RWPE1 (cell line): ENCODE data around the gene OGFOD2.

Experiments used
- CTCF ChIA-PET: fragments of 350-600 bp; sonication (Branson Sonifier 250); formaldehyde crosslinking; extraction: SDS; loops from one replicate; lab custom pipeline; 2021; lab: Yijun Ruan, JAX
- POLR2A ChIA-PET: fragments of 400-600 bp; formaldehyde crosslinking; extraction: SDS; loops from one replicate; lab custom pipeline; 2020; ENCODE audit warnings: antibody characterized with exemption; ENCODE audit not compliant: low non-redundant PET; lab: Yijun Ruan, JAX
- DNase-seq: peaks from one replicate; pipeline ENCODE4 v3.0.0; 2012; ENCODE audit warnings: low spot score
- H3K27ac ChIP-seq: fragments of 450-650 bp; 2 replicates; pipeline ENCODE4 v1.5.1; 2017
- CTCF ChIP-seq: fragments of 450-650 bp; conservative IDR thresholded peaks from 2 replicates; pipeline ENCODE4 v1.5.1; 2017; ENCODE audit warnings: low read depth, mild to moderate bottlenecking

The OGFOD2 gene

GRCh38 chr12:123022846-123023245 is 47.8 kb downstream of the OGFOD2 start:
- H3K27ac ChIP-seq, result no peak overlapping the region
- ChIA-PET CTCF (no interaction called here), POLR2A (no interaction called here)
- DNase-seq, result no peak
- no peak for TF ChIP-seq CTCF

GRCh38 chr12:123024819-123025391 is 49.9 kb downstream of the OGFOD2 start:
- H3K27ac ChIP-seq, result no peak overlapping the region
- POLR2A ChIA-PET, result no interaction called here
- CTCF ChIA-PET, result no interaction called here
- no peak for TF ChIP-seq CTCF
- DNase-seq, result no peak

GRCh38 chr12:123026094-123026853 is 51.2 kb downstream of the OGFOD2 start:
- TF ChIP-seq CTCF, result no peak
- H3K27ac ChIP-seq, result no peak overlapping the region
- ChIA-PET POLR2A (no interaction called here), CTCF (no interaction called here)
- no peak for DNase-seq

- H3K27ac ChIP-seq, result no peak overlapping the region
- ChIA-PET CTCF (interaction anchor here (0.6 to 1.1 kb wide), 2 partner anchors 16 to 32 kb away, joined by 3 read pairs; no protein-coding TSS in a partner anchor), POLR2A (no interaction called here)
- TF ChIP-seq CTCF, result no peak
- DNase-seq, result no peak
Observed at GRCh38 chr12:123027726-123028445, 52.8 kb downstream of the OGFOD2 start.

- TF ChIP-seq CTCF, result no peak
- POLR2A ChIA-PET, result no interaction called here
- CTCF ChIA-PET, result interaction anchor here (0.5 to 1.1 kb wide), 3 partner anchors 16 to 204 kb away, joined by 3 read pairs; no protein-coding TSS in a partner anchor
- DNase-seq, result no peak
- no peak overlapping the region for H3K27ac ChIP-seq
Observed at GRCh38 chr12:123028475-123028874, 53.4 kb downstream of the OGFOD2 start.

GRCh38 chr12:123029550-123029949 is 54.5 kb downstream of the OGFOD2 start:
- CTCF ChIA-PET, result interaction anchor here (0.6 kb wide), 1 partner anchor 795 kb away, joined by 3 read pairs; no protein-coding TSS in a partner anchor
- POLR2A ChIA-PET, result interaction anchor here (0.6 kb wide), 1 partner anchor 27 kb away, joined by 3 read pairs; no protein-coding TSS in a partner anchor
- no peak for DNase-seq
- no peak overlapping the region for H3K27ac ChIP-seq
- TF ChIP-seq CTCF, result no peak
